ENCODE measurements around the gene ZFP62. TPM values are rescaled to one million over a fixed set of nuclear protein-coding genes. Genes with fewer than 3 reads are reported as not detected.

The ZFP62 gene
- total RNA-seq, 2 experiments from 2014 or later, result 23.2 to 25.2 TPM

DNA sequence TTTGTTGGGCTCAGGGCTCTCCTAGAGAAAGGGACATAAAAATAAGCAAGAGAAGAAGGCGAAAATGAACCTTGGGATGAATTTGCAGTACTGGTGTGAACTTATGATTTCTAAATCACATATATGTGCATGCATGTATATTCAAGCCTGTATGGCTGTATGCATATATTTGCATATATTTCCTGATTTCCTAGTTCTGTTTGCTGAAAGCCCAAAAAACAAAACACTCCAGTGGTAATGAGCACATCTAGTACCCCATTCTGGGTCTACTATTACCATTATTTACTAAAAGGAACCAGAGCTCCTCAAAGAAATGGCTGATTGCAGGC is 7.3 kb downstream of the ZFP62 start:
- no peaks in the 10 kb centered on the region for H3K27me3 Mint-ChIP-seq
- H3K4me1 Mint-ChIP-seq, result peaks cover 5% of the 10 kb centered on the region
- peaks cover 32% of the 10 kb centered on the region for H3K9me3 Mint-ChIP-seq (ENCODE audit: low read depth)
- ATAC-seq (no peak), DNase-seq (no peak)
- no peak overlapping the region for H3K27ac Mint-ChIP-seq
- no peak overlapping the region for H3K4me3 Mint-ChIP-seq
- peaks cover 74% of the 10 kb centered on the region for H3K36me3 Mint-ChIP-seq
- CTCF ChIA-PET, result no interaction called here

DNA sequence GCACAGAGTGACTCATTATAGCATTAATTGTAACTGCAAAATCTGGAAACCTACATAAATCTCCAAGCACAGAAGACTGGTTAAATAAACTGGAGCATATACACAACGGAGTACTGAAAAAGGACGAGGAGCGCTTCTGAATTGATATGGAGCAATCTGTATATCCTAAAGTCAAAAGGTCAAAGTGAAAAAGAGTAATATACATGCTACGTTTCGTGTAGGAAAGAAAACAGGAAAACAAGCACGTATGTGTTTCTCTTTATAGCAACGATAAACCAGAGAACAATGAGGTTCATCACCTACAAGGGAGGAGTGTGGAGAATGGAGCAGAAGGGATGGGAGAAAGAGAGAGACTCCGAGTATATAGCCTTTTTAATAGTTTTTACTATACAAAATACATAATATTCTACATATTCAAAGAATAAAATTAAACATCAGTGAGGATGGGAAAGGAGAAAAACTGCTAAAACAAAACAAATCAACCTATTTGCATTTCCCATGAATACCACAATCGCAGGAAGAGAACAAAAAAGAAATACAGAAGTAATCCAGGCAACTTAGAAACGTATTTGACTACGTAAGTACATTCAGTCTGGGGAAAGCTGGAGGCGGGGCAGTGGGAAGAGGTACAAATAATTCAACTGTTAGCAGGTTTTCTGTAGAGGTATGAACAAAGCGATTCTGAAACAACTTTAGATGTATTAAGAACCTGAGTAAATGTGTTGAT is 7.8 kb downstream of the ZFP62 start:
- CTCF ChIA-PET, result no interaction called here
- H3K9me3 Mint-ChIP-seq (ENCODE audit: low read depth), result peaks cover 37% of the 10 kb centered on the region
- no peak overlapping the region for H3K27ac Mint-ChIP-seq
- no peaks in the 10 kb centered on the region for H3K27me3 Mint-ChIP-seq
- peaks cover 74% of the 10 kb centered on the region for H3K36me3 Mint-ChIP-seq
- no peak overlapping the region for H3K4me3 Mint-ChIP-seq
- ATAC-seq (no peak), DNase-seq (no peak)
- H3K4me1 Mint-ChIP-seq, result no peaks in the 10 kb centered on the region

DNA sequence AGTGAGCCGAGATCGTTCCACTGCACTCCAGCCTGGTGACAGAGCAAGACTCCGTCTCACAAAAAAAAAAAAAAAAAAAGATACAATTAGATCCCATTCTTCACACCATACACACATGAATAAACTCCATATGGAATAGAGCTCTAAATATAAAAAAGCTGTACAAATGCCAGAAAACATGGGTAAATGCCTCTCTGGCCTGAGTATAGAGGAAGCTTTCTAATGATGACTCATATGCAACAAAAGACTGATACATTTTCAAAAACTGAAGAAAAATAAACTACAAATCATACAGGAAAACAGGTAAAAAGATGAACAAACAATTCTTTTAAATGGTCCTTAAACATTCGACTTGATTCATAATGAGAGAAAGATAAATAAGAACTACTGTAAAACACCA is 8.6 kb downstream of the ZFP62 start:
- Mint-ChIP-seq H3K27ac (no peak overlapping the region), H3K36me3 (peaks cover 81% of the 10 kb centered on the region), H3K4me1 (no peaks in the 10 kb centered on the region), H3K9me3 (ENCODE audit: low read depth) (peaks cover 44% of the 10 kb centered on the region), H3K4me3 (no peak overlapping the region), H3K27me3 (no peaks in the 10 kb centered on the region)
- CTCF ChIA-PET, result no interaction called here
- ATAC-seq (no peak), DNase-seq (no peak)

DNA sequence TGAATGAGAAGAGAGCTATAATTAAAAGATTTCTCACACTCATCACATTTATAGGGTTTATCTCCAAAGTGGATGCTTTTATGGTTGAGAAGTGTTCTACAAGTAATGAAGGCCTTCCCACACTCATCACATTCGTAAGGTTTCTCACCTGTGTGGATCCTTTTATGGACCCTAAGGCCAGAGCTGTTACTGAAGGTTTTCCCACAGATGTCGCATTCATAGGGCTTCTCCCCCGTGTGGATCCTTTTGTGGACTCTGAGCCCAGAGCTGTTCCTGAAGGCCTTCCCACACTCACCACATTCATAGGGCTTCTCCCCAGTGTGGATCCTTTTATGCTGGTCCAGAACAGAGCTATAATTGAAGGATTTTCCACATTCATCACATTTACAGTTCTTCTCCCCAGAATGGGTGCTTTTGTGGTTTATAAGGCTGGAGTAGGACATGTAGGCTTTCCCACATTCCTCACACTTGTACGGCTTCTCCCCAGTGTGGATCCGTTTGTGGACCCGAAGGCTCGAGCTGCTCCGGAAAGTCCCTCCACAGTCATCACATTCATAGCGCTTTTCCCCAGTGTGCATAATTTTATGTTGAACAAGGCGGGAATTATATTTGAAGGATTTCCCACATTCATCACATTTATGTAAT is 10.5 kb downstream of the ZFP62 start:
- no peak overlapping the region for H3K27ac Mint-ChIP-seq
- CTCF ChIA-PET, result interaction anchor here (0.9 to 2.1 kb wide), 4 partner anchors 10 to 18 kb away, joined by 3 to 7 read pairs (median 4); no protein-coding TSS in a partner anchor
- no peak overlapping the region for H3K4me3 Mint-ChIP-seq
- H3K36me3 Mint-ChIP-seq, result peaks cover 89% of the 10 kb centered on the region
- peaks cover 44% of the 10 kb centered on the region for H3K9me3 Mint-ChIP-seq (ENCODE audit: low read depth)
- ATAC-seq, result no peak
- no peak for DNase-seq
- H3K27me3 Mint-ChIP-seq, result no peaks in the 10 kb centered on the region
- no peaks in the 10 kb centered on the region for H3K4me1 Mint-ChIP-seq

DNA sequence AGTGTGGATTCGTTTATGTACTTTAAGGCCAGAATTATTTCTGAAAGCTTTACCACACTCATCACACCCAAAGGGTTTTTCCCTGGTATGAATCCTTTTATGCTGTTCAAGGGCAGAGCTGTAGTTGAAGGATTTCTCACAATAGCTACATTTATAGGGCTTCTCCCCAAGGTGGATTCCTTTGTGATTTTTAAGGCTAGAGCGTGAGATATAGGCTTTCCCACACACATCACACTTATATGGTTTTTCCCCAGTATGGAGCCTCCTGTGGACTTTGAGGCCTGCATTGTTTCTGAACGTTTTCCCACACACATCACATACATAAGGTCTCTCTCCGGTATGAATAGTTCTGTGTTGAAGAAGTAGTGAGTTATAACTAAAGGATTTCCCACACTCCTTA is 11.2 kb downstream of the ZFP62 start:
- DNase-seq, result no peak
- Mint-ChIP-seq H3K4me3 (no peak overlapping the region), H3K9me3 (ENCODE audit: low read depth) (peaks cover 44% of the 10 kb centered on the region), H3K36me3 (peaks cover 87% of the 10 kb centered on the region), H3K27me3 (no peaks in the 10 kb centered on the region), H3K4me1 (no peaks in the 10 kb centered on the region), H3K27ac (no peak overlapping the region)
- CTCF ChIA-PET, result interaction anchor here (0.5 to 2.1 kb wide), 4 partner anchors 8 to 19 kb away, joined by 3 to 7 read pairs (median 4); no protein-coding TSS in a partner anchor
- ATAC-seq, result no peak

DNA sequence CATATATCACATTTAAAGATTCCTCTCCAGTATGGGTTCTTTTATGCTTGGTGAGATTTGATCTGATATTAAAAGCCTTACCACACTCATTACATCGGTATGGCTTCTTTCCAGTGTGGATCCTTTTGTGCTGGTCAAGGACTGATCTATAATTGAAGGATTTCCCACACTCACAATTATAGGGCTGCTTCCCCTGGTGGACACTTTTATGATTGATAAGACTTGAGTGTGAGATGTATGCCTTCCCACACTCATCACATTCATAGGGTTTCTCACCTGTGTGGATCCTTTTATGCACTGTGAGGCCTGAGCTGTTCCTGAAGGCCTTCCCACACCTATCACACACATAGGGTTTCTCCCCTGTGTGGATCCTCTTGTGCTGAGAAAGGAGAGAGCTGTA is 12.2 kb downstream of the ZFP62 start:
- no peaks in the 10 kb centered on the region for H3K27me3 Mint-ChIP-seq
- H3K36me3 Mint-ChIP-seq, result peaks cover 81% of the 10 kb centered on the region
- DNase-seq, result no peak
- H3K9me3 Mint-ChIP-seq (ENCODE audit: low read depth), result peaks cover 44% of the 10 kb centered on the region
- no peak overlapping the region for H3K27ac Mint-ChIP-seq
- no peak overlapping the region for H3K4me3 Mint-ChIP-seq
- no peak for ATAC-seq
- CTCF ChIA-PET, result no interaction called here
- H3K4me1 Mint-ChIP-seq, result no peaks in the 10 kb centered on the region

DNA sequence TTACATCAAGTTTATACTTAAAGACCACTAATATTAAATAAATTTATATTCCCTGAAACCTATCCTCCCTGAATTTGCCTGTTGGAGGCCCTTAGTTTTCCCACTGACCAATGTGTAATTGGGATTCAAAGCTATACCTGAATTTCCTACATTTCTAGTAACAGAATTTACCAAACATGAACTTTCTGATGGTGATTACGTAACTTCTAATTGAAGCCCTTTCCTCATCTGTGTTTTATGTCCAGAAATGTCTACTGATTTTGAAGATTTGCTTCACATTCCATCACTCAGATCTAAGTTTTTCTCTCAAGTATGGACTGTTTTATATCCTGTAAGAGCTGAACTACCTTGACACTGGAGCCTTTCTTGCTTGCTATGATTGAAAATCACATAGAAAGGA is 12.8 kb downstream of the ZFP62 start:
- CTCF ChIA-PET, result no interaction called here
- H3K27ac Mint-ChIP-seq, result no peak overlapping the region
- H3K4me1 Mint-ChIP-seq, result no peaks in the 10 kb centered on the region
- peaks cover 44% of the 10 kb centered on the region for H3K9me3 Mint-ChIP-seq (ENCODE audit: low read depth)
- H3K4me3 Mint-ChIP-seq, result no peak overlapping the region
- ATAC-seq (no peak), DNase-seq (no peak)
- H3K36me3 Mint-ChIP-seq, result peaks cover 76% of the 10 kb centered on the region
- no peaks in the 10 kb centered on the region for H3K27me3 Mint-ChIP-seq

DNA sequence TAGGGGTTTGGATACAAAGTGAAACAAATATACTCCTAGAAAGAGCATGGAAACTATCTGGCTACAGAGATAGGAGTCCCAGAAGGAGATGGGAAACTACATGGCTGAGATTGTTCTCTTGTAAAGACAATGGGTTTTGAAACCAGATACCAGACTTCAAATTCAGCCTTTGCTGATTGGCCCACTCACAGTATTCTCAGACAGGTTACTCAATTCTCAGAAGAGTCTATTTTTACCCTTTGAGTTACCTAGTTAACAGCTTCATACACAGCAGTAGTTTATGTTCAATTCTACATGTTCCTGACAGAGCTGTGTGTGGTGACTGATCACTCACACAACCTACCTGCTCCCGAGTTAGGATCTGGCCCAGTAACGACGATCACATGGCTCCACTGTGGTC is 14.1 kb downstream of the ZFP62 start:
- no peaks in the 10 kb centered on the region for H3K27me3 Mint-ChIP-seq
- no peak overlapping the region for H3K27ac Mint-ChIP-seq
- no peaks in the 10 kb centered on the region for H3K4me1 Mint-ChIP-seq
- DNase-seq (no peak), ATAC-seq (no peak)
- H3K9me3 Mint-ChIP-seq (ENCODE audit: low read depth), result peaks cover 42% of the 10 kb centered on the region
- CTCF ChIA-PET, result no interaction called here
- peaks cover 68% of the 10 kb centered on the region for H3K36me3 Mint-ChIP-seq
- H3K4me3 Mint-ChIP-seq, result no peak overlapping the region

DNA sequence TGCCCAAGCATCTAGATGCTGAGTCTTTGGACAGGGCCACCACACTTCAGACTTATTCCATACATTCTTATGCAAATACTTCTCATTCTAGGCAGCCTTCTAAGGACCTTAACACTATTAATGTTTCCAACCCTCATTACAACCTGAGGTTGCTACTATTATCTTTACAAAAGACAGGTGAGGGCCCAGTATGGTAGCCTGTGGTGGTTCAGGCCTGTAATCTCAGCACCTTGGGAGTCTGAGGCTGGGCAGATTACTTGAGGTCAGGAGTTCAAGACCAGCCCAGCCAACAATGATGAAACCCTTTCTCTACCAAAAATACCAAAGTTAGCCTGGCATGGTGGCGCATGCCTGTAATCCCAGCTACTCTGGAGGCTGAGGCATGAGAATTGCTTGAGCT is 16.2 kb downstream of the ZFP62 start:
- DNase-seq (no peak), ATAC-seq (no peak)
- Mint-ChIP-seq H3K27me3 (no peaks in the 10 kb centered on the region), H3K36me3 (peaks cover 48% of the 10 kb centered on the region), H3K4me1 (no peaks in the 10 kb centered on the region), H3K27ac (no peak overlapping the region), H3K4me3 (no peak overlapping the region), H3K9me3 (ENCODE audit: low read depth) (peaks cover 24% of the 10 kb centered on the region)
- CTCF ChIA-PET, result no interaction called here

DNA sequence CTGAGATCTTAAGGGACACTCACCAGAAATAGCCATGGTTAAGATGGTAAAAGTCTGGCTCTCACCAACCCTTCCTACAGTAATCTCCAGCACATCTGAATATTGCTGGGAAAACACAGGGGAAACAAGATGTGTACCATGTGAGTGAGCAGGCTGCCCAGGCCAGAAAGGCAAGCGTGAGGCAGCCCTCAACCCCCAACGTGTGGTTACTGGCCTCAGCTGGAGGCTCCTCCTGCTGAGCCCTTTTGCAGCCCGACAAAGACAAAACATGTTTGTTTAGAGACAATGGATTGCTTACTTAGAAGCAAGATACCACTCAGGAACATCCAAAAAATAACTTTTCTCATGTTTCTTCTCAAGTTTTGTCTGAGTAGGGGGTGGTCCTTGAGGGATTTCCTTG is 16.6 kb downstream of the ZFP62 start:
- Mint-ChIP-seq H3K27ac (no peak overlapping the region), H3K4me1 (no peaks in the 10 kb centered on the region), H3K36me3 (peaks cover 46% of the 10 kb centered on the region), H3K27me3 (no peaks in the 10 kb centered on the region), H3K4me3 (no peak overlapping the region), H3K9me3 (ENCODE audit: low read depth) (peaks cover 20% of the 10 kb centered on the region)
- ATAC-seq (no peak), DNase-seq (no peak)
- CTCF ChIA-PET, result no interaction called here

DNA sequence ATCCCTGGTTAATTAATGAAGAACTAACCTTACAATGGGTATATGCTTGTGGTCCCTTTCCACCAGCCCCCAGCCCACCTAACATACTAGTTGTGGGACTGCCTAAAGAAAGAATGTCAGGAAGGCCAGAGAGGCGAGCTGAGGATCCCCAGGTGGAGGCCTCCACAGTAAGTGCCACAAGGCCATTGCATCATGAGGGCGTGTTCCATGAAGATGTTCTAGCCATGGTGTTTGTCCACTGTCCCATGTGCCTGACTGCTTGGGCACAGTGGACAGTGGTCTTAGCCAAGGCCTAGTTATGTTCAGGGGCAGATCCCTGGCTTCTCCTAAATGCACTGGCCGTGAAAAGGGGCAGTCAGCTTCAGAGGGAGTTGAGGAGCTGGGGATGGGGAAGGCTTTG is 21.1 kb downstream of the ZFP62 start:
- DNase-seq (no peak), ATAC-seq (no peak)
- Mint-ChIP-seq H3K4me1 (no peaks in the 10 kb centered on the region), H3K9me3 (ENCODE audit: low read depth) (peaks cover 3% of the 10 kb centered on the region), H3K27ac (no peak overlapping the region), H3K27me3 (no peaks in the 10 kb centered on the region), H3K4me3 (no peak overlapping the region), H3K36me3 (peaks cover 32% of the 10 kb centered on the region)
- CTCF ChIA-PET, result no interaction called here

DNA sequence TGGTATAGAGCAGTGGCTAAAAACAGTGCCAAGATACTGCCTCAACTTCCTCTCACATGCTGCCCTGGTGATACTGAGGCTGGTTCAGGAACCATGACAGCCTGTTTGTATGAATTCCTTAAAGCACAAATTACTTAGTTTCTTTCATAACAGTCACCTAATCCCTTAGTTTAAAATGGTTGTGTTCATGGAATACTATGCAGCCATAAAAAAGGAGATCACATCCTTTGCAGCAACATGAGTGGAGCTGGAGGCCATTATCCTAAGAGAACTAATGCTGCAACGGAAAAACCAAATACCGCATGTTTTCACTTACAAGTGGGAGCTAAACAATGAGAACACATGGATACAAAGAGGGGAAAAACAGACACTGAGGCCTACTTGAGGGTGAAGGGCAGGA is 21.8 kb downstream of the ZFP62 start:
- Mint-ChIP-seq H3K4me3 (no peak overlapping the region), H3K27me3 (no peaks in the 10 kb centered on the region), H3K36me3 (peaks cover 39% of the 10 kb centered on the region), H3K27ac (no peak overlapping the region), H3K9me3 (ENCODE audit: low read depth) (peaks cover 3% of the 10 kb centered on the region), H3K4me1 (peaks cover 4% of the 10 kb centered on the region)
- CTCF ChIA-PET, result no interaction called here
- no peak for ATAC-seq
- DNase-seq, result no peak

DNA sequence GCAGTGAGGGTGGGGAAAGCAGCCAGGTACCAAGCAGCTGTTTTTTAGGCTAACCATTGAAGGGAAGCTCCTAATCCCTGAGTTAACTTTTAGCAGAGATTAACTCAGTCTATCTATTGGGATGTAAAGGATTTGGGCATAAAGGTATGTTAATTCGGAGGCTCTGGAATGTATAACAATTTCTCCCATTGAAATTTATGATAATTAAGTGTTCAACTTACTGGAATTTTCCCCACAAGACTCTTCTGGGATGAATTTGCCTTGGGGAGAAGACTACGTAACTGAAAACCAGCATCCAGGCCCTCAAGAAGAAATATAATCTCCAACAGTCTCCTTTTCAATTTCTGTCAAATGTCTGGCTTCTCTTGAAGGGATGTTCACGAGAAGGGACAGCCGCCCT is 23.6 kb downstream of the ZFP62 start:
- Mint-ChIP-seq H3K27me3 (no peaks in the 10 kb centered on the region), H3K36me3 (peaks cover 49% of the 10 kb centered on the region), H3K27ac (no peak overlapping the region), H3K4me1 (peaks cover 16% of the 10 kb centered on the region), H3K9me3 (ENCODE audit: low read depth) (peaks cover 3% of the 10 kb centered on the region), H3K4me3 (no peak overlapping the region)
- no peak for DNase-seq
- ATAC-seq, result no peak
- CTCF ChIA-PET, result interaction anchor here (1.1 kb wide), 1 partner anchor 13 kb away, joined by 3 read pairs; no protein-coding TSS in a partner anchor

DNA sequence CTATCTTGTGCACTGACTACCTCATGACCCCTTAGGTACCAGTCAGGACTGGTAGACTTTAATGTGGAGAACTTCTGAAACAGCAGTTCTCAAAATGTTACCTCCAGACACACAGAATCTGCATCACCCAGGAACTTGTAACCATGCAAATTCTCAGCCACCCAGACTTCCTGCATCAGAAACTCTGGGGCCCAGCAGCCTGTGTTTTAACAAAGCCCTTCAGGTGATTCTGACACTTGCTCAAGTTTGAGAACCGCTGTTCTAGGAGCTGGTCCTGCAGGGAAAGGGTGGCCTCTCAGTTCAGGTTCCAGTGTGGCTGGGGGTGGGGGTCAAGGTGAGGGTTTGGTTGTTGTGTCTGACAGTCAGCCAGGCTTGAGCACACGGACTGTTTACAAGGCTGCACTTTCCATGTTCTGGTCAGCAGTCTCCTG is 28.4 kb downstream of the ZFP62 start:
- DNase-seq (peak; percentile 60), ATAC-seq (no peak)
- Mint-ChIP-seq H3K36me3 (peaks cover 59% of the 10 kb centered on the region), H3K27ac (peak overlapping the region; percentile 98), H3K4me1 (peaks cover 30% of the 10 kb centered on the region), H3K9me3 (ENCODE audit: low read depth) (no peaks in the 10 kb centered on the region), H3K27me3 (no peaks in the 10 kb centered on the region), H3K4me3 (peak overlapping the region; percentile 100)
- CTCF ChIA-PET, result interaction anchor here (0.6 to 3.7 kb wide), 6 partner anchors 18 to 43 kb away, joined by 3 to 14 read pairs (median 4); no protein-coding TSS in a partner anchor
